Eye (tissue), 1 donor: Measurements from ENCODE around the gene OXCT1.

ENCODE experiments used
- DNase-seq: peaks from one replicate; pipeline ENCODE4 v3.0.0-alpha.2; 2015

The OXCT1 gene

GRCh38 chr5:41707853-41708603, 162.2 kb downstream of the OXCT1 start:
- no peak for DNase-seq

GRCh38 chr5:41695920-41696582, 174.2 kb downstream of the OXCT1 start:
- no peak for DNase-seq

GRCh38 chr5:41686767-41687166, 183.5 kb downstream of the OXCT1 start:
- no peak for DNase-seq

- no peak for DNase-seq
These were observed 184.0 kb downstream of the OXCT1 start for GRCh38 chr5:41686191-41686590.

GRCh38 chr5:41683181-41683580, 187.0 kb downstream of the OXCT1 start:
- no peak for DNase-seq

GRCh38 chr5:41682641-41683040, 187.6 kb downstream of the OXCT1 start:
- DNase-seq = no peak

- DNase-seq = no peak
These were observed 188.4 kb downstream of the OXCT1 start for GRCh38 chr5:41681840-41682239.
